GM19324 (cell line): ENCODE measurements around the gene TPSG1.
"Not testable (repeated sequence)": the region's sequence is repeated elsewhere in the genome, so short reads cannot be mapped to it uniquely, and the experiment has no call there.

ENCODE experiments used
- ATAC-seq: cut with Tn5 transposase; IDR thresholded peaks from one replicate; pipeline ENCODE4 v1.9.1; 2021; ENCODE audit warnings: mild to moderate bottlenecking, moderate library complexity; ENCODE audit not compliant: unreplicated experiment, low FRiP score

The TPSG1 gene

DNA sequence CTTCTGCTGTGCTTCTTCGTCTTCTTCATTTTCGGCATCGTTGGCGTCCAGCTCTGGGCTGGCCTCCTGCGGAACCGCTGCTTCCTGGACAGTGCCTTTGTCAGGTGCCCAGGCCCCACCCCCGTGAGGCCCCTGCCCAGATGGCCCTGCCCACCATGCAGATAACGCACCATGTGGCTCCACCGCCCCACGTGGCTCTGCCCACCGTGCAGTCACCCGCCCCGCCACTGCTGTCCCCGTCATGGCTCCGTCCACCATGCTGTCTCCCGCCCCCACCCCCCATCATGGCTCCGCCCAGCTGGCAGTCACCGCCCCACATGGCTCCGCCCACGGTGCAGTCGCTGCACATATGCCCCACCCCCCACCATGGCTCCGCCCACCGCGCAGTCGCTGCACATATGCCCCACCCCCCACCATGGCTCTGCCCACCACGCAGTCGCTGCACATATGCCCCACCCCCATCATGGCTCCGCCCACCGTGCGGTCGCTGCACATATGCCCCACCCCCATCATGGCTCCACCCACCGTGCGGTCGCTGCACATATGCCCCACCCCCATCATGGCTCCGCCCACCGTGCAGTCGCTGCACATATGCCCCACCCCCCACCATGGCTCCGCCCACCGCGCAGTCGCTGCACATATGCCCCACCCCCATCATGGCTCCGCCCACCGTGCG, 26.3 kb downstream of the TPSG1 start:
- ATAC-seq, result not testable (repeated sequence)

- ATAC-seq, result no peak
Measured at GRCh38 chr16:1198194-1198593, 26.9 kb downstream of the TPSG1 start.

GRCh38 chr16:1197237-1197866, 27.7 kb downstream of the TPSG1 start:
- ATAC-seq, result no peak

DNA sequence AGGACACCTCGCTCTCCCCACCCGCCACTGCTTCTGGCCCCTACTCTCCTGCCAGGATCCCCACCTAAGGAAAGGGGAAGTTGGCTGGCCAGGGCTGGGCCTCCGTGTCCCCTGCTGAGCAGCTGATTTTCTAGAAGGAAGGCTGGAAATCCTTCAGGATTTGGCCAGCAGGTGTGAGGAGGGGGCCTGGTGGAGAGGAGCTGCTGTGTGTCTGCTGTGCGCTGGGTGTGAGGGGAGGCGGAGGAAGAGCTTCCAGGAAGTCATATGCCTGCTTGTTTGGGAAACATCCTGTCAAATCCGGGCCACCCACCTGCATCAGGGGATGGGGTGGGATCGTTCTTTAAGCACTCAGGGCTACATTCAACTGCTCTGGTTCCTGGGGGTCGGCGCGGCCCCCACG, 28.6 kb downstream of the TPSG1 start:
- no peak for ATAC-seq

GRCh38 chr16:1195393-1195666, 29.7 kb downstream of the TPSG1 start:
- ATAC-seq, result no peak

DNA sequence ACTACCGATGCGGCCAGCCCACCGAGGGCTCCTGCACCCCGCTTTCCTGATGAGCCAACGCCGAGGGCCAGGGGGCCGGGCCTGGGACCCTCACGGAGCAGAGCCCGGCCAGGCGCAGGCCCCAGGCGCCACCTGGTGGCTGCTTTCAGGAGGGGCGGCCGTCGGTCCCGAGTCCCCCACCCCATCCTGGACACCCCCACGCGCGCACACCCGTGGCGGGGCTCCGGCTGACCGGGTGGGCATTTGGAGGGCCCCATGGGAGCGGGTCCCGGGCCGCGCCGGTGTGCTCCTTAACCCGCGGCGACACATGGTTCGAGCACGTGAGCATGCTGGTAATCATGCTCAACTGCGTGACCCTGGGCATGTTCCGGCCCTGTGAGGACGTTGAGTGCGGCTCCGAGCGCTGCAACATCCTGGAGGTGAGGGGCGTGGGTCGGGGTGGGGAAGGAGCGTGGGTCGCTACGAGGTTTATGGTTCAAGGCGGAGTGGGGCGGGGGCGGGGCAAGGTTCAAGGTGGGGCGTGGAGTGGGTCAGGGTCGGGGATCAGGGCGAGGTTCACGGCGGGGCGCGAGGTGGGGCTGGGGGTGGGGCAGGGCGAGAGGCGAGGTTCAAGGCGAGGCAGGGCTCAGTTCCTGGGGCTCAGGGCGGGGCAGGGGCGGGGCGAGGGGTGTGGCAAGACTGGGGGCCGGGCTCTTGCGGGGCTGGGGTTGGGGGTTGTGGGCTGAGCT, 30.2 kb downstream of the TPSG1 start:
- ATAC-seq, result no peak

- ATAC-seq, result no peak
Measured at GRCh38 chr16:1193825-1194581, 31.1 kb downstream of the TPSG1 start.

DNA sequence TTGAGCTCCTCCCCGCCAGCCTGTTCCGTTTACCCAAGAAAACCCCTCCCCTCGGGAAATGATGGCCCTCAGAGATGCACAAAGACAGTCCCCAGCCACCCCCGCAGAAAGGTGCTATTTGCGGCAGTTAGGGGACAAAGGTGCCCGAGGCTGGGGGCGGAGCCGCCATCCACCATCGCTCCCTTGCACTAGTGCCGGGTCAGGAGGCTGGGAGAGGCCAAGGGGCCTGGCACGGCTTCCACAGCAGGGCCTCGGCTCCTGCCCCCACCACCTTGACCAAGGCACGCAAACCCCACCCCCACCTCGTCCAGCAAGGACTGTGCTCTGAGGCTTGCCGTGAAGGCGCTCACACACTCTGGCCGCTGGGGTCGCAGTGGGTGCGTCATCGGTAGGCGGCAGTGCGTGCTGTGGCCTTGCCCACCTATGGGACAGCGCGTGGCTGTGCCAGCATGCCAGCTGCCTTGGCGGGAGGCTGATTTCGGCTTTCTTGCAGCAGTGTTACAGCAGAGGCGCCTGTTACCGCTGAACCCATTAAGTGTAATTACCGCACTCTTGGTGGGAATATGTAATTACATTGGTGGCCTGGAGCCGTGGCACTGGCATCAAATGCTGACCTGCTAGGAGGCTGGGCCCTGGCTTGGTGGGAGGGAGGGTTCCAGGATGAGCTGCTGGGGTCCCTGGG, 31.8 kb downstream of the TPSG1 start:
- ATAC-seq, result no peak

DNA sequence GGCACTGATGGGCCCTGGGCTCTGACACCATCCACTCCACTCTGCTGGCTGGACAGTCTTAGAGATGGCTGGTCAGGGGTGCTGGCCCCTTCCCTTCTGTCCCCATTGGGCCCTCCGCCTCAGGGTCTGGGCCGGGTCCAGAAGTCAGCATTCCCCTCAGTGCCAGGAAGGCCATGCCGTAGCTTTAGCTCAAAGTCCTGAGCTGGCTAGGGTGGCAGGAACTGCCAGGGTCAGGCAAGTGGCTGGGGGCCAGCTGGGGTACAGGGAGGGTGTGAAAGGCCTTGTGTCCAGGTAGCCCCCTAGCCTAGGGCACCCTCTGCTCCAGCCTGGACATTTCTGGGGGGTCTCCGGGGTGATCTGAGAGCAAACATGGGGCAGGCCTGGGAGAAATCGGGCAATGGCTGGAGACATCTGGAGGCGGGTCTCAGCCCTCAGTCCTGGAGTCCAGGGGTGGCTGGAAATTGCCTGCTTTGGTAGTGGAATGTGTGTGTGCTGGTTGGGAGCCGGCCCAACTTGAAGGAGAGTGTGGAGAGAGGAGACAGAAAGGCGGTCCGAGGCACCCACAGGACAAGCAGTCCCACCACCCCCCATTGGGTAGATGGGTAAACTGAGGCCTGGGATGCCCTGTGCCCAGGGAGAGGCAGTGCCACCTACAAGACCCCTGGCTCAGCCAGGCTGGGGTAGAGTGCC, 32.5 kb downstream of the TPSG1 start:
- no peak for ATAC-seq

GRCh38 chr16:1190789-1191188, 34.3 kb downstream of the TPSG1 start:
- not testable (repeated sequence) for ATAC-seq

GRCh38 chr16:1189455-1189854, 35.6 kb downstream of the TPSG1 start:
- no peak for ATAC-seq

- no peak for ATAC-seq
Measured at GRCh38 chr16:1188432-1189189, 36.5 kb downstream of the TPSG1 start.

- ATAC-seq, result not testable (repeated sequence)
Measured at GRCh38 chr16:1185460-1186207, 39.4 kb downstream of the TPSG1 start.

- no peak for ATAC-seq
Measured at GRCh38 chr16:1184980-1185379, 40.1 kb downstream of the TPSG1 start.

DNA sequence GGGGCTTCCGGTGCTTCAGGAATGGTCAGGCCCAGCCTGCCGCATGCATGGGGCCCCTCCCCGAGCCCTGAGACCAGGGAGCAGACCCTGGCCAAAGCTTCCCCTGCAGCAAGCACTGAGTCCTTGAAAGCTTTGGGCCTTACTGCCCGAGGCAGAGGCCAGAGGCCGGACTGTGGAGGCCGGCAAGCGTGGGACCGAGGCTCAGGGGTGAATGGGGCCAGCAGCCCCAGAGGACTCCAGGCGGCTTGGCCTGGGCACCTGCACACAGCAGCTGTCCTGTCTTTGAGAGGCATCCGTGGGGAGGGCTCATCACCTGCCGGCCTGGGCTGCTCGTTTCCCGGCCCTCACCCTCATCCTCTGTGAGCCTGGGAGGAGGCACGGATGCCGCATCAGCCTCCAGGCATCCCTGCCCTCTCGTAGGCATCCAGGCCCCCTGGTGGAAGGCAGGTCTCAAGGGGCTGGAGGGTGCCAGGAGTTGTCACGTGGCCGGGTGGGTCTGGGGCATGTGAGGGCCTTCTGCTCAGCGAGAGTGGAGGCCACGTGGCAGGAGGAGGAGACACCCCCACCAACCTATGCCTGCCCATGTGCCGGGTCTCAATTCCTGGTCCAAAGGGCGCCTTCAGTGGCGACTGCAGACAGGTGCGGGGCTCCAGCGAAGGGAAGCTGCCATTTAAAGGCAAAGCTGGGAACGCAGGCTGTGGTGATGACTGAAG, 40.8 kb downstream of the TPSG1 start:
- ATAC-seq, result no peak

GRCh38 chr16:1182950-1183907, 41.8 kb downstream of the TPSG1 start:
- no peak for ATAC-seq

DNA sequence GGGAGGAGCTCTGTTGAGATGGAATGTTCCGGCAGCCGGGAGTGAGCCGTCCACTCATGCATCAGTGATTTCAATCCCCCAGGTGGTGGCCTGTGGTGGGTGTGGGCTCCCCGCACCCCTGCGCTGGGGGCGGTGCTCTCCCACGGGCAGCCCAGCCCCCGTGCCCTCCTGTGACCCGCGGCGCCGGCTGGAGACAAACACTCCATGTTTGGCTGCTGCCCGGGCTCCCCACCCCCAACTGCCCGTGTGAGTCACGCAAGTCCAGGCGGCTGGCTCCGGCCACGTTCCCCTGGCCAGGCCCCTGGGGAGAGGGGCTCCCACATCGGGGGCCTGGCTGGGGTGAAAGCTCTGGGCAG, 42.8 kb downstream of the TPSG1 start:
- no peak for ATAC-seq
